ENCODE measurements around the gene KCNK17. TPM values are rescaled to one million over a fixed set of nuclear protein-coding genes. Genes with fewer than 3 reads are reported as not detected.

The KCNK17 gene
- total RNA-seq, 1 experiment from 2014 or later = not detected

GRCh38 chr6:39301606-39302005 is 12.6 kb downstream of the KCNK17 start:
- Histone ChIP-seq H3K79me2 (ENCODE audit: insufficient read depth, low read length) (no peaks in the 10 kb centered on the region), H3K4me3 (replicated peaks in 1 of 2; ENCODE audit: low read depth in 1 of 2, low read length in 2 of 2) (no peak overlapping the region), H3K27ac (ENCODE audit: low read depth, low read length) (no peak overlapping the region), H3K27me3 (ENCODE audit: insufficient read depth, low read length) (0 out of 2 replicates have a peak, but pooled peaks cover 4% of the 10 kb centered on the region), H4K20me1 (ENCODE audit: insufficient read depth) (no peaks in the 10 kb centered on the region), H3K36me3 (ENCODE audit: control insufficient read depth in 1 of 2, insufficient read depth in 2 of 2, low read length in 2 of 2) (no peaks in the 10 kb centered on the region), H3K9ac (ENCODE audit: low read length) (no peak overlapping the region), H3K4me1 (ENCODE audit: control insufficient read depth in 1 of 2, insufficient read depth in 2 of 2, low read length in 2 of 2) (peaks cover 0 to 12% of the 10 kb centered on the region in 2 experiments; a peak in 2 of 4 replicates), H3K9me2 (ENCODE audit: insufficient read depth) (no peaks in the 10 kb centered on the region), H3K4me2 (ENCODE audit: low read length) (no peak overlapping the region), H3K9me3 (ENCODE audit: control insufficient read depth in 1 of 2, insufficient read depth in 1 of 2, low read depth in 1 of 2, low read length in 2 of 2) (no peaks in the 10 kb centered on the region), H2AFZ (ENCODE audit: low read depth, low read length, poor library complexity, severe bottlenecking) (no peak overlapping the region)
- POLR2A ChIA-PET = no interaction called here
- DNase-seq (ENCODE audit: low read depth, low spot score) = peak; percentile 41
- peak; percentile 83 for ATAC-seq
- RAD21 ChIA-PET (ENCODE audit: low non-redundant PET in 1 of 2, low total read pairs in 2 of 2, uncharacterized antibody in 2 of 2, unreplicated experiment in 2 of 2) = interaction anchor here (1.6 to 1.9 kb wide), 2 partner anchors 135 kb away, joined by 8 to 12 read pairs; no protein-coding TSS in a partner anchor
- CTCF ChIA-PET = interaction anchor here (0.6 to 7.8 kb wide), 7 partner anchors 8 to 304 kb away, joined by 3 to 123 read pairs (median 4); partner anchors contain the start of gene KCNK5
- intact Hi-C loops (cut with micrococcal nuclease) = no loop called here
- TF ChIP-seq SP1 (IDR thresholded peaks at IDR 0.05; ENCODE audit: low read depth) (no peak), ZFX (IDR thresholded peaks at IDR 0.05) (no peak), CEBPB (IDR thresholded peaks at IDR 0.05; ENCODE audit: low read depth) (no peak), SRF (IDR thresholded peaks at IDR 0.05; ENCODE audit: low read depth) (no peak), CTCF (IDR thresholded peaks at IDR 0.05 in 2 of 3, conservative IDR thresholded peaks at IDR 0.05 in 1 of 3; ENCODE audit: borderline replicate concordance in 1 of 3, insufficient read depth in 1 of 3, low read depth in 2 of 3, low read length in 2 of 3) (peak; percentile 74 to 86 (median 84); a peak in 5 of 6 replicates), EZH2phosphoT487 (IDR thresholded peaks at IDR 0.05; ENCODE audit: borderline replicate concordance) (no peak), RAD21 (IDR thresholded peaks at IDR 0.05; ENCODE audit: low read depth) (peak; percentile 71), MAX (IDR thresholded peaks at IDR 0.05) (no peak), SIN3A (IDR thresholded peaks at IDR 0.05; ENCODE audit: low read depth) (no peak), REST (IDR thresholded peaks at IDR 0.05; ENCODE audit: low read depth) (no peak), EZH2 (IDR thresholded peaks at IDR 0.05) (no peak), JUND (IDR thresholded peaks at IDR 0.05) (no peak), EGR1 (IDR thresholded peaks at IDR 0.05; ENCODE audit: low read depth) (no peak), CBX3 (IDR thresholded peaks at IDR 0.05; ENCODE audit: low read depth) (no peak), ELF1 (IDR thresholded peaks at IDR 0.05; ENCODE audit: borderline replicate concordance, low read depth) (no peak), ZNF274 (IDR thresholded peaks at IDR 0.05; ENCODE audit: low read depth, low read length) (no peak)
- TF ChIP-seq, protein P1, sequence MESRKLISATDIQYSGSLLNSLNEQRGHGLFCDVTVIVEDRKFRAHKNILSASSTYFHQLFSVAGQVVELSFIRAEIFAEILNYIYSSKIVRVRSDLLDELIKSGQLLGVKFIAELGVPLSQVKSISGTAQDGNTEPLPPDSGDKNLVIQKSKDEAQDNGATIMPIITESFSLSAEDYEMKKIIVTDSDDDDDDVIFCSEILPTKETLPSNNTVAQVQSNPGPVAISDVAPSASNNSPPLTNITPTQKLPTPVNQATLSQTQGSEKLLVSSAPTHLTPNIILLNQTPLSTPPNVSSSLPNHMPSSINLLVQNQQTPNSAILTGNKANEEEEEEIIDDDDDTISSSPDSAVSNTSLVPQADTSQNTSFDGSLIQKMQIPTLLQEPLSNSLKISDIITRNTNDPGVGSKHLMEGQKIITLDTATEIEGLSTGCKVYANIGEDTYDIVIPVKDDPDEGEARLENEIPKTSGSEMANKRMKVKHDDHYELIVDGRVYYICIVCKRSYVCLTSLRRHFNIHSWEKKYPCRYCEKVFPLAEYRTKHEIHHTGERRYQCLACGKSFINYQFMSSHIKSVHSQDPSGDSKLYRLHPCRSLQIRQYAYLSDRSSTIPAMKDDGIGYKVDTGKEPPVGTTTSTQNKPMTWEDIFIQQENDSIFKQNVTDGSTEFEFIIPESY (IDR thresholded peaks at IDR 0.05; ENCODE audit: extremely low read depth, insufficient replicate concordance, low read length) = no peak
- BruUV-seq (replicated peaks) = no TSS peak
